ENCODE measurements around the gene MED27.
"Not testable (repeated sequence)": the region's sequence is repeated elsewhere in the genome, so short reads cannot be mapped to it uniquely, and the experiment has no call there.

MED27 gene

GRCh38 chr9:132075853-132076252 lies 3.8 kb downstream of the MED27 start:
- no peak for DNase-seq (ENCODE audit: low spot score)

DNA sequence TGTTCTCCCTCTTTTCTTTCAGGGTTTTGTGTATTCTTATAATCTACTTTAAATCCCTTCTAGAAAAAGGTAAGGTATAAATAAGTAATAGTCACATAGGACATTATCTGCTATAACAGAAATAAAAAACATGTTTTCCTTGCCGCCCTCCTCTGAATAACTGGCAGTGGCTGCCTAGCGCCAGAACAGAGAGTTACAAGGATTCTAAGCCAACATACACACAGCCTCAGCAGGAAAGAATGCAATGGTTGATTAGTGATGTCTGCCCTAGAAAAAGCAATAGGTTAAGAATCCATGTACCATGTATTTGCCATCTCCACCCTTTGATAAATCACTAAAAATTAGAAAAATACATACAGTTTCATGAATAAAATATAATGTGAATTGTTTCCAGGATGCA lies 4.9 kb downstream of the MED27 start:
- DNase-seq (ENCODE audit: low spot score): no peak

DNA sequence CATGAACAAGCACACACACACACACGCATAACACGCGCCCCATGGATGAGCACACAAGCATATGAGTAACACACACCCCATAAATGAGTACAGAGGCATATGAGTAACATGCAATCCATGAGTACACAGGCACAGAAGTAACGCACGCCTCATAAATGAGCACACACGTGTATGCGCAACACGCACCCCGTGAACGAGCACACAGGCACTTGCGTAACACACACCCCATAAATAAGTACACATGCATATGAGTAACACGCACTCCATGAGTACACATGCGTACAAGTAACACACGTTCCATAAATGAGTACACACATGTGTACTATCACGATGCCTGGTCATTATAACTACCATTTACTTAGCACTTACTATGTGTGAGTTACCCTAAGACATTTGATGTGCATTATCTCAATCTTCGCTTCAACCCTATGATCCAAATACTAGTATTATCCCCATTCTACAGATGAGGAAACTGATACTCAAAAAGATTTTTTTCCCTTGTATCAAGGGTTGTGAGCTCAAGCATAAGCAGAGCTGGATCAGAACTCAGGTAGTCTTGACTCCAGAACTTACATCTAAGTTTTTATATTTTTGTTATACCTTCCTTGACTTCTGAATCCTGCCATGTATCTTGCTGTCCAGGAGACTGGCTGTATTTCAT lies 7.7 kb downstream of the MED27 start:
- DNase-seq (ENCODE audit: low spot score): no peak

- DNase-seq (ENCODE audit: low spot score): no peak
Observed at GRCh38 chr9:132069046-132069898, 10.4 kb downstream of the MED27 start.

GRCh38 chr9:132068605-132069004 lies 11.1 kb downstream of the MED27 start:
- no peak for DNase-seq (ENCODE audit: low spot score)

GRCh38 chr9:132066511-132066910 lies 13.2 kb downstream of the MED27 start:
- DNase-seq (ENCODE audit: low spot score): no peak

DNA sequence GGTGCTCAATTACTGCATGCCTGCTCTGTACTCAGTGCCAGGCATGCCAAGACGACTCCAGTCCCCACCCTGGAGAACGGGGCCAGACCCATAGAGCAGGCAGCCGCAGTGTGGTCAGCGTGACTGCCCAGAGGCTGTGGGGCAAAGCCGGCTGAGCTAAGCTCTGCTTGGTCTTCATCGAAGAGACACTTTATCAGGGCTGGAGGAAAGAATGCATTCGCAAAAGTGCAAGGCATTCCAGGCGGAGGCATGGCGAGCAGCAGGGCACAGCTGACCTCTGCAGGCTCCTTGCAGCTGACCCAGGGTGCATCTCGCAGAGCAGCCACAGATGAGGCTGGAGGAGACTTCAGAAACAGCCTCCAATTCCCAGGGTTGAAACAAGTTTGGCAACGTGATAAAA lies 13.6 kb downstream of the MED27 start:
- no peak for DNase-seq (ENCODE audit: low spot score)

GRCh38 chr9:132063281-132063680 lies 16.4 kb downstream of the MED27 start:
- DNase-seq (ENCODE audit: low spot score): no peak

GRCh38 chr9:132062806-132063205 lies 16.9 kb downstream of the MED27 start:
- no peak for DNase-seq (ENCODE audit: low spot score)

- no peak for DNase-seq (ENCODE audit: low spot score)
Observed at GRCh38 chr9:132061526-132061925, 18.1 kb downstream of the MED27 start.

DNA sequence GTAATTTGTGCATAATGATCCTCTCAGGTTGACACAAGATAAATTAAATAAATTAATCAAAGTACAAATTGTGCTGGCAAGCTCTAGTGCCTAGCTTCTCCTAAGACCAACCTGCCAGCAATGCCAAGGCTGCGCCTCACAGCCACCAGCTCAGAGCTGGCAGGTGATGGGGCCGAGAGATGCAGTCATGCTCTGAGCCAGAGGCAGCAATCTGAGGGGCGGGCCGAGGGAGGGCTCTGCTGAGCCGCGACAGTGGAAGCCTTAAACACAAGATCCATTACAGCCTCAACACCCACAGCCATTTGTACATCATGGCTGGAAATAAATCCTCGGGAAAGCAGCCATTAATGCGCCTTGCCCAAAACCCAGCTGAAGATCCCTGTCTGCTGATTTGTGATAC lies 20.3 kb downstream of the MED27 start:
- DNase-seq (ENCODE audit: low spot score): no peak

GRCh38 chr9:132058226-132058625 lies 21.4 kb downstream of the MED27 start:
- DNase-seq (ENCODE audit: low spot score): not testable (repeated sequence)

GRCh38 chr9:132056717-132057560 lies 22.7 kb downstream of the MED27 start:
- DNase-seq (ENCODE audit: low spot score): no peak

GRCh38 chr9:132055756-132056155 lies 23.9 kb downstream of the MED27 start:
- DNase-seq (ENCODE audit: low spot score): no peak

GRCh38 chr9:132054024-132054423 lies 25.6 kb downstream of the MED27 start:
- DNase-seq (ENCODE audit: low spot score): no peak

GRCh38 chr9:132049900-132050299 lies 29.8 kb downstream of the MED27 start:
- DNase-seq (ENCODE audit: low spot score): no peak

- no peak for DNase-seq (ENCODE audit: low spot score)
Observed at GRCh38 chr9:132049323-132049882, 30.3 kb downstream of the MED27 start.

DNA sequence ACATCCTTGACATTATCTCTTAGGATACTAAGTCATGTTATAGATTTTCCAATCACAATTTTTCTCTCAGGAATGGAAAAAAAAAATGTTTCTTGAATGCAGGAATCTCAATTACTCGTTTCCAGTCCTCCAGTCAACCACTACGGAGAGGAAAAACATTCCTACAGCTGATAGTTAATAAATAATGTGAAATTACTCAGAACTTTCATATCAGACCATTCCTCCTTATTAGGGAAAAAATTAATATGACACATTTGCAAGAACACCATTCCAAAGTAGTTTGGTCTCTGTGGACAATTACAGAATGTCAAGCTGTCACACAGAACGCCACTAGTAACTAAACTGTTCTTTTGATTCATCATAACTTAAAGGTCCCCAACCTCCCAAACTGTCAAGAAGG lies 31.5 kb downstream of the MED27 start:
- DNase-seq (ENCODE audit: low spot score): no peak

- no peak for DNase-seq (ENCODE audit: low spot score)
Observed at GRCh38 chr9:132046456-132046855, 33.2 kb downstream of the MED27 start.

DNA sequence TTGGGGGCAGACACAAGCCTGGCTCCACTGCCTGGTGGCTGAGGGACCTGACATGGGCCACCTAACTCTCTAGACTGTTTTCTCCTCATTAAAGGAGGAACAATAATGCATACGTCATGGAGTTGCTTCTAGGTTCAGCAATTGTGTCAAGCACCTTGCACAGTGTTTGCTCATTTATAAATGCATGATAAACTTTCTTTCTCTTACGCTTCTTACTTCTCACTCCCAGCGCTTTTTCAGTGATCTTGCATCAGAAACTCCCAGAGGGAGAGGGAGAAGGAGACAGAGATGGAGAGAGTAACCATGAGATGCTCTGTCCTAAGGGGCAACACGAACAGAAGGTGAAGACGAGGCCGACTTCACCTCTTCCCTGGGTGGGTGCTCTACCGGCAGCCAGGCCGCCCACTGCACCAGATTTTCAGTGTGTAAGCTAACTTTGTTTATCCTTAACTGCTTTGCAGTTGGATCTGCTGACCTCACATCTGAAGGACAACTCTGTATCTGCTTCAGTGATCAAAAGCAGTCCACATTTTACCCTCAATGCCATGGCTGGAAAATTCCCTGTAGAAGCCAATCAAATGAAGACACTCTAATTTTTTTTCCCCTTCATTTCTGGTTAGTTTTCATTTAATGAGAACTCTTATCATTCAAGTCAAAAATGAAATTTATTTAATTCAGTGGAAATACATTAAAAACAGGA lies 35.3 kb downstream of the MED27 start:
- no peak for DNase-seq (ENCODE audit: low spot score)

GRCh38 chr9:132043708-132044107 lies 36.0 kb downstream of the MED27 start:
- DNase-seq (ENCODE audit: low spot score): no peak

DNA sequence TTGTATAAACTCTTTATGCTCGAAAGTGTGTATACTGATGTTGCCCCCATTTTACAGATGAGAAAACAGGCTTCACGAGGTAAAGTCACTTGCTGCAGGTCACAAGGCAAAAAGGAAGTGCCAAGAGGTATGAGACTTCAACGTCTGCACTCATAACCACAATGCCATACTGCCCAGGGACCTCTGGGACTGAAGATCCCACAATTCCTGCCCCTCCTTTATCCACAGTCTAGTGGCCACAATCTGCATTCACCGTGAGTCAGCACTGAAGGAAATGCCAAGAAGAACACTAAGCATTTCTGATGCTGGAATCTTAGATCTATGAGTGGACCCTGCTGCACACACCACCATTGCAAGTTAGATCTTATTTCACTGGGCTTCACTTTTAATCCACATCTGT lies 37.3 kb downstream of the MED27 start:
- DNase-seq (ENCODE audit: low spot score): no peak

All from HuH-7 (cell line).